ENCODE results near the gene PLD1. TPM values are rescaled to one million over a fixed set of nuclear protein-coding genes. Genes with fewer than 3 reads are reported as not detected.

Gene PLD1
- total RNA-seq, 2 donors from 2014 or later, result 12.8 to 15.8 TPM

DNA sequence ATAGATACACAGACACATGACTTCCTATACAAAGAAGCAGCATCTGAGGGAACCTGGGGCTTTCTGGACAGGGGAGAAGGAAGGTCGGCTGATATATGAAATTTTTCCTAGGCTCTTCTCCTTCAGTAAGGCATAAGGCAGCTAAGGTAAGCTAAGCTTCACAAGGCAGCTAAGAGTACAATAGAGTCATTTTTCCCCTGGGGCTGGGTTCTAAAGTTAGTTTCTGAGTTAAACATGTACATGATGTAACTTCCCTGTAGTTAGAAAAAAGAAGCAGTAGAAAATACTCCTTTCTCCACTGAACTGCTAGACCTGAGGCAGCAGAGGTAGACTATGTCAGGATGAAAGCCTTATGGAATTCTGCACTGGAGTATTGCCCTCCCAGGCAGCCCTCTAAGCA is 109.6 kb downstream of the PLD1 start:
- Histone ChIP-seq H3K9me3 (no peaks in the 10 kb centered on the region), H3K4me1 (replicated peaks) (no peaks in the 10 kb centered on the region), H3K36me3 (no peaks in the 10 kb centered on the region), H3K4me3 (no peak overlapping the region), H3K27ac (no peak overlapping the region), H3K27me3 (replicated peaks; ENCODE audit: insufficient read depth) (no peaks in the 10 kb centered on the region)
- TF ChIP-seq POLR2A (IDR thresholded peaks at IDR 0.05), result no peak
- TF ChIP-seq, protein P1, sequence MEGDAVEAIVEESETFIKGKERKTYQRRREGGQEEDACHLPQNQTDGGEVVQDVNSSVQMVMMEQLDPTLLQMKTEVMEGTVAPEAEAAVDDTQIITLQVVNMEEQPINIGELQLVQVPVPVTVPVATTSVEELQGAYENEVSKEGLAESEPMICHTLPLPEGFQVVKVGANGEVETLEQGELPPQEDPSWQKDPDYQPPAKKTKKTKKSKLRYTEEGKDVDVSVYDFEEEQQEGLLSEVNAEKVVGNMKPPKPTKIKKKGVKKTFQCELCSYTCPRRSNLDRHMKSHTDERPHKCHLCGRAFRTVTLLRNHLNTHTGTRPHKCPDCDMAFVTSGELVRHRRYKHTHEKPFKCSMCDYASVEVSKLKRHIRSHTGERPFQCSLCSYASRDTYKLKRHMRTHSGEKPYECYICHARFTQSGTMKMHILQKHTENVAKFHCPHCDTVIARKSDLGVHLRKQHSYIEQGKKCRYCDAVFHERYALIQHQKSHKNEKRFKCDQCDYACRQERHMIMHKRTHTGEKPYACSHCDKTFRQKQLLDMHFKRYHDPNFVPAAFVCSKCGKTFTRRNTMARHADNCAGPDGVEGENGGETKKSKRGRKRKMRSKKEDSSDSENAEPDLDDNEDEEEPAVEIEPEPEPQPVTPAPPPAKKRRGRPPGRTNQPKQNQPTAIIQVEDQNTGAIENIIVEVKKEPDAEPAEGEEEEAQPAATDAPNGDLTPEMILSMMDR (IDR thresholded peaks at IDR 0.05), result no peak
- no peak for TF ChIP-seq POLR2AphosphoS5 (IDR thresholded peaks at IDR 0.05)
- no peak for DNase-seq (ENCODE audit: low spot score)
- intact Hi-C loops (cut with DNase I), result no loop called here
- WGBS, result 88% methylated on average over 1 of the region's 1 CpG

DNA sequence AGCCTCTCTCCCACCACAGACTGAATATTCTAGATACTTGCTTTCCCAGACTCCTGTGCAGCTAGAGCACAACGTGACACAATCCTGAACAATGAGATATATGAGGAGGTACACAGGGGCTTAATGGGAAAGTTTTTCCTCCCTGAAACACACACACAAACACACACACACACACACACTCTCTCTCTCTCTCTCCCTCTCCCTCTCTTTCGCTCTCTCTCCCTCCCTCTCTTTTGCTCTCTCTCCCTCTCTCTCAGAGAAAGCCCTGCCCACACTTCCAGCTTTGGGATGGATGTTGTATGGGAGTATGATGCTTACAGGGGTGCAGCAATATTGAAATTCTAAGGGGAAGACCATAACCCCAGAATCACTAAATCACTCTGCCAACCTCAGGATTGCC is 110.1 kb downstream of the PLD1 start:
- Histone ChIP-seq H3K36me3 (no peaks in the 10 kb centered on the region), H3K4me1 (replicated peaks) (no peaks in the 10 kb centered on the region), H3K27me3 (replicated peaks; ENCODE audit: insufficient read depth) (no peaks in the 10 kb centered on the region), H3K27ac (no peak overlapping the region), H3K4me3 (no peak overlapping the region), H3K9me3 (no peaks in the 10 kb centered on the region)
- intact Hi-C loops (cut with DNase I), result no loop called here
- TF ChIP-seq POLR2A (IDR thresholded peaks at IDR 0.05) (no peak), POLR2AphosphoS5 (IDR thresholded peaks at IDR 0.05) (no peak)
- TF ChIP-seq, protein P1 (IDR thresholded peaks at IDR 0.05), result no peak
- DNase-seq (ENCODE audit: low spot score), result no peak
- WGBS, result 84% methylated on average over 2 of the region's 2 CpGs

DNA sequence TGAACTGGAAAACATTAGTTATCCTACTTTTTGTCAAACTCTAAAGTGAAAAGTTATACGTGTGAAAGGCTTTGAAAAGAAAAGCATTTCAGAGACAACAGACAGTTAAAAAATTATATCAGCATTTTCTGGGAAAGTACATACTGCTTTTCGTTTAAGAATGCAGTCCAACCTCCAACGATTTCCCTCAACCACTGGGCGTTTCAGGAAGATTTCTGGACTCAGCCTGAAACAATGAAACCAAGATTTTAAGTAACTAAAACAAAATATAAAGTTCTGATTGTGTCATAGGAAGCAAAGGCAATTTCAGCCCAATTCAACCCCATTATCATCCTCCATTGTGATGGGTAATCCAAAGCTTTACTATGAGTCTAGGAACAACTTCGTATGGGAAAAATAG is 110.7 kb downstream of the PLD1 start:
- Histone ChIP-seq H3K27ac (no peak overlapping the region), H3K9me3 (no peaks in the 10 kb centered on the region), H3K4me3 (no peak overlapping the region), H3K27me3 (replicated peaks; ENCODE audit: insufficient read depth) (no peaks in the 10 kb centered on the region), H3K36me3 (no peaks in the 10 kb centered on the region), H3K4me1 (replicated peaks) (no peaks in the 10 kb centered on the region)
- 67% methylated on average over 5 of the region's 5 CpGs for WGBS
- intact Hi-C loops (cut with DNase I), result no loop called here
- TF ChIP-seq, protein P1 (IDR thresholded peaks at IDR 0.05), result no peak
- TF ChIP-seq POLR2A (IDR thresholded peaks at IDR 0.05), result no peak
- no peak for TF ChIP-seq POLR2AphosphoS5 (IDR thresholded peaks at IDR 0.05)
- no peak for DNase-seq (ENCODE audit: low spot score)

DNA sequence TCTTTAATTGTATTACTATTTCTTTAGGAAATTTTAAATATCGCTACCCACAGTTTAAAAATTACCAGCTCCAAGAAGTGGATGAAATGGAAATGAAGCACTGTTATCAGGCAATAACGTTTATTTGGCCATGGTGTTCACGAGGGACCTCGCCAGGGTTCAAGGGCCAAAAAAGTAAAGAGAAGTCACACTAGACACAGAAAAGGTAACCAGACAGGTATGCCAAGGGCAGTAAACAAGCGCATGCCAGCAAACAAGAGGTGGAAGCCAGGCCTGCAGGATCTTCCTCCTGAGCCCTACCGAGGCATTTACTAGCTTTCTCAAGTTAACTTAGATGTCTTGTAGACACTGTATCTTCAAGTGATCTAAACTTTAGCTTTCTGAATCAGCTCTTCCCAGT is 113.5 kb downstream of the PLD1 start:
- WGBS, result 94% methylated on average over 6 of the region's 6 CpGs

DNA sequence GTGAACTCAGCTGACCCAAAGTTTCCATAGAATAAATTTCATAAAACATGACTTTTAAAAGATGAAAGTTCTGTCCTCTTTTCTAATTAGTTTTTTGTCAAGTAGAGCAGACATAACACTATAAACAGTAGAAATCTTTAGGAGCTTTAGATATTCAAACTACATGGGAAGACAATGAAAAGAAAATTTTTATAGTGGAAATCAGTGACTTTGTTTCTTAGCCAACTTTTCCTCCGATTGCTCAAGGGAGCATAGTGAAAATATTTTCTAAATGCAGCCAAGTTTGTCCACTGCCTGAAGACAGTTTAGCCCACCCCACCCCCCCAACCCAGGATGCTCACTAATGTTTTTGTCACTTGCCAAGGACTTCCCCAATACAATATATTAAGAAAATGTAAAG is 114.9 kb downstream of the PLD1 start:
- H3K36me3 ChIP-seq, result no peaks in the 10 kb centered on the region
- no peak for DNase-seq (ENCODE audit: low spot score)
- H3K9me3 ChIP-seq, result no peaks in the 10 kb centered on the region
- 24% methylated on average over 1 of the region's 1 CpG for WGBS
- no peaks in the 10 kb centered on the region for H3K27me3 ChIP-seq (replicated peaks; ENCODE audit: insufficient read depth)
- no peak overlapping the region for H3K4me3 ChIP-seq
- intact Hi-C loops (cut with DNase I), result no loop called here
- TF ChIP-seq POLR2AphosphoS5 (IDR thresholded peaks at IDR 0.05) (no peak), POLR2A (IDR thresholded peaks at IDR 0.05) (no peak)
- TF ChIP-seq, protein P1 (IDR thresholded peaks at IDR 0.05), result no peak
- no peak overlapping the region for H3K27ac ChIP-seq
- no peaks in the 10 kb centered on the region for H3K4me1 ChIP-seq (replicated peaks)

More for the DNA sequence above, 113.5 kb downstream of the PLD1 start:
- intact Hi-C loops (cut with DNase I), result no loop called here
- no peaks in the 10 kb centered on the region for H3K4me1 ChIP-seq (replicated peaks)
- no peak overlapping the region for H3K27ac ChIP-seq
- H3K27me3 ChIP-seq (replicated peaks; ENCODE audit: insufficient read depth), result no peaks in the 10 kb centered on the region
- H3K36me3 ChIP-seq, result no peaks in the 10 kb centered on the region
- DNase-seq (ENCODE audit: low spot score), result no peak
- H3K9me3 ChIP-seq, result no peaks in the 10 kb centered on the region
- H3K4me3 ChIP-seq, result no peak overlapping the region
- TF ChIP-seq, protein P1 (IDR thresholded peaks at IDR 0.05), result no peak
- TF ChIP-seq POLR2AphosphoS5 (IDR thresholded peaks at IDR 0.05), result no peak
- TF ChIP-seq POLR2A (IDR thresholded peaks at IDR 0.05), result no peak
